HCT116 (cell line): ENCODE data around the gene SMS. TPM values are rescaled to one million over a fixed set of nuclear protein-coding genes. Genes with fewer than 3 reads are reported as not detected.
"Not testable (repeated sequence)": the region's sequence is repeated elsewhere in the genome, so short reads cannot be mapped to it uniquely, and the experiment has no call there.

Source experiments
- ATAC-seq: fragments of 200-7000 bp; cut with Tn5 transposase; 2 replicates; pipeline ENCODE4 v1.9.1; 2020; ENCODE audit warnings: mild to moderate bottlenecking, moderate library complexity
- BruUV-seq: library from RNA; stranded (reverse); fragments of 400-500 nt; replicated peaks from 2 replicates; lab custom pipeline; 2021; lab: Mats Ljungman, UMichigan
- CTCF ChIA-PET: fragments of 300-600 bp; sonication (Branson Sonifier 250); formaldehyde crosslinking; loops from one replicate; lab custom pipeline; 2021; ENCODE audit warnings: antibody characterized with exemption; lab: Charles Lee
- POLR2A ChIA-PET: fragments of 300-600, 350-600 bp; sonication (Branson Sonifier 250); formaldehyde crosslinking; loops from one replicate; lab custom pipeline; 2021; ENCODE audit warnings: antibody characterized with exemption; lab: Charles Lee
- RAD21 ChIA-PET, 2 experiments: fragments of 300-600 bp; sonication (Branson Sonifier 250); formaldehyde crosslinking; loops; one replicate each; lab custom pipeline; 2023; ENCODE audit warnings: low total read pairs in 2 of 2; ENCODE audit not compliant: uncharacterized antibody in 2 of 2, unreplicated experiment in 2 of 2, low non-redundant PET in 1 of 2; lab: Charles Lee
- DNase-seq: peaks from one replicate; pipeline ENCODE4 v3.0.0-alpha.2; 2010; ENCODE audit warnings: low read depth, low spot score
- H2AFZ ChIP-seq: fragments of 200-600 bp; shearing (Covaris generic), sonication (generic); 2 replicates; pipeline ENCODE4 v1.6.1; 2017; ENCODE audit warnings: low read depth, mixed run types, mixed read lengths, antibody characterized with exemption, low read length; ENCODE audit not compliant: poor library complexity, severe bottlenecking
- H3K27ac ChIP-seq: 2 replicates; pipeline ENCODE4 v1.5.1; 2012; ENCODE audit warnings: low read depth, low read length
- H3K27me3 ChIP-seq: fragments of 200-600 bp; sonication (generic); 2 replicates; pipeline ENCODE4 v1.6.1; 2016; ENCODE audit warnings: mixed run types, low read length, mixed read lengths; ENCODE audit not compliant: insufficient read depth
- H3K36me3 ChIP-seq, 2 experiments: fragments of 200-500 bp in 1 of 2; fragments of 200-600 bp in 1 of 2; sonication (Bioruptor generic) in 1 of 2; sonication (generic) in 1 of 2; 2 replicates each; pipeline versions ENCODE4 v1.5.1 to v1.6.1; 2014 to 2016; ENCODE audit warnings: low read length in 2 of 2, inconsistent platforms in 1 of 2, mixed read lengths in 1 of 2, mixed run types in 1 of 2; ENCODE audit not compliant: insufficient read depth in 2 of 2, control insufficient read depth in 1 of 2
- H3K4me1 ChIP-seq, 2 experiments: fragments of 200-600 bp in 1 of 2; sonication (generic) in 1 of 2; 2 replicates each; pipeline versions ENCODE4 v1.5.1 to v1.6.1; 2012 to 2017; ENCODE audit warnings: low read length in 2 of 2, inconsistent platforms in 1 of 2, mild to moderate bottlenecking in 1 of 2, mixed read lengths in 1 of 2, mixed run types in 1 of 2, moderate library complexity in 1 of 2; ENCODE audit not compliant: insufficient read depth in 2 of 2, control insufficient read depth in 1 of 2
- H3K4me2 ChIP-seq: fragments of 200-600 bp; sonication (generic); 2 replicates; pipeline ENCODE4 v1.6.1; 2017; ENCODE audit warnings: mixed run types, low read length, mixed read lengths
- H3K4me3 ChIP-seq, 2 experiments: fragments of 200-600 bp in 1 of 2; sonication (generic) in 1 of 2; replicated peaks in 1 of 2; 2 replicates each; pipeline ENCODE4 v1.5.1; 2011 to 2016; ENCODE audit warnings: low read length in 2 of 2, control low read depth in 1 of 2, low read depth in 1 of 2, mild to moderate bottlenecking in 1 of 2, mixed read lengths in 1 of 2, mixed run types in 1 of 2
- H3K79me2 ChIP-seq: fragments of 200-600 bp; sonication (generic); 2 replicates; pipeline ENCODE4 v1.6.1; 2017; ENCODE audit warnings: mild to moderate bottlenecking, mixed run types, low read length, moderate library complexity, mixed read lengths; ENCODE audit not compliant: insufficient read depth
- H3K9ac ChIP-seq: fragments of 200-600 bp; sonication (generic); 2 replicates; pipeline ENCODE4 v1.6.1; 2016; ENCODE audit warnings: low read length, mixed read lengths
- H3K9me2 ChIP-seq: fragments of 200-600 bp; sonication (generic), shearing (Covaris generic); 2 replicates; pipeline ENCODE4 v1.6.1; 2017; ENCODE audit warnings: mixed run types, mild to moderate bottlenecking, moderate library complexity; ENCODE audit not compliant: insufficient read depth
- H3K9me3 ChIP-seq, 2 experiments: fragments of 200-500 bp in 1 of 2; fragments of 200-600 bp in 1 of 2; sonication (Bioruptor generic) in 1 of 2; sonication (generic) in 1 of 2; 2 replicates each; pipeline ENCODE4 v1.6.1; 2014 to 2017; ENCODE audit warnings: low read length in 2 of 2, mixed read lengths in 2 of 2, inconsistent platforms in 1 of 2, low read depth in 1 of 2, mild to moderate bottlenecking in 1 of 2, mixed run types in 1 of 2, moderate library complexity in 1 of 2; ENCODE audit not compliant: control insufficient read depth in 1 of 2, insufficient read depth in 1 of 2
- H4K20me1 ChIP-seq: fragments of 200-600 bp; sonication (generic), shearing (Covaris generic); 2 replicates; pipeline ENCODE4 v1.6.1; 2017; ENCODE audit warnings: mixed run types, mild to moderate bottlenecking, moderate library complexity; ENCODE audit not compliant: insufficient read depth
- CBX3 ChIP-seq: IDR thresholded peaks from 2 replicates; pipeline ENCODE4 v1.6.1; 2012; ENCODE audit warnings: low read depth
- CEBPB ChIP-seq: IDR thresholded peaks from 2 replicates; pipeline ENCODE4 v1.6.1; 2012; ENCODE audit warnings: low read depth
- EGR1 ChIP-seq: IDR thresholded peaks from 2 replicates; pipeline ENCODE4 v1.6.1; 2012; ENCODE audit warnings: low read depth
- ELF1 ChIP-seq: IDR thresholded peaks from 2 replicates; pipeline ENCODE4 v1.6.1; 2012; ENCODE audit warnings: low read depth, borderline replicate concordance
- EZH2 ChIP-seq: fragments of 200-600 bp; sonication (generic); IDR thresholded peaks from 2 replicates; pipeline ENCODE4 v1.6.1; 2017; ENCODE audit warnings: antibody characterized with exemption, mixed run types
- EZH2phosphoT487 ChIP-seq: fragments of 200-600 bp; IDR thresholded peaks from 2 replicates; pipeline ENCODE4 v1.6.1; 2018; ENCODE audit warnings: antibody characterized with exemption, borderline replicate concordance
- FOSL1 ChIP-seq: IDR thresholded peaks from 2 replicates; pipeline ENCODE4 v1.6.1; 2012; ENCODE audit warnings: low read depth
- MAX ChIP-seq: IDR thresholded peaks from 2 replicates; pipeline ENCODE4 v1.6.1; 2012
- ZBTB33 ChIP-seq: IDR thresholded peaks from 2 replicates; pipeline ENCODE4 v1.6.1; 2011; ENCODE audit warnings: mild to moderate bottlenecking, low read length, moderate library complexity; ENCODE audit not compliant: insufficient replicate concordance; ENCODE audit errors: extremely low read depth
- ZNF274 ChIP-seq: fragments of 200-500 bp; sonication (Bioruptor generic); IDR thresholded peaks from 2 replicates; pipeline ENCODE4 v1.6.1; 2014; ENCODE audit warnings: mild to moderate bottlenecking, low read depth, low read length, inconsistent platforms
- intact Hi-C: fragments of 100-400 bp; cut with micrococcal nuclease; formaldehyde crosslinking; loops from 2 replicates; pipeline ENCODE4 v1.10.0; 2022
- total RNA-seq: library from RNA; stranded (reverse); gene quantifications from one replicate; pipeline ENCODE4 v1.2.1, GENCODE V29; 2021; ENCODE audit not compliant: unreplicated experiment

Gene SMS
- total RNA-seq, 1 experiment from 2014 or later = 164 TPM

- BruUV-seq = no TSS peak
- Histone ChIP-seq H3K4me2 (no peak overlapping the region), H3K9me2 (no peaks in the 10 kb centered on the region), H3K4me1 (no peaks in the 10 kb centered on the region), H4K20me1 (peaks cover 10% of the 10 kb centered on the region; the same call in 1 of the 2 replicates), H2AFZ (no peak overlapping the region), H3K4me3 (no peak overlapping the region), H3K27ac (no peak overlapping the region), H3K79me2 (peaks cover 98% of the 10 kb centered on the region), H3K27me3 (no peaks in the 10 kb centered on the region), H3K36me3 (no peaks in the 10 kb centered on the region), H3K9ac (no peak overlapping the region), H3K9me3 (no peaks in the 10 kb centered on the region)
- DNase-seq (no peak), ATAC-seq (no peak)
- TF ChIP-seq ELF1 (no peak), CEBPB (no peak), ZNF274 (no peak), ZBTB33 (no peak), FOSL1 (no peak), EZH2phosphoT487 (no peak), EZH2 (no peak), MAX (no peak), EGR1 (no peak), CBX3 (no peak)
- RAD21 ChIA-PET = no interaction called here
- intact Hi-C loops = no loop called here
- POLR2A ChIA-PET = no interaction called here
- CTCF ChIA-PET = no interaction called here
Observed at GRCh38 chrX:21952624-21953023, 12.1 kb downstream of the SMS start.

GRCh38 chrX:21953195-21953830 is 12.8 kb downstream of the SMS start:
- intact Hi-C loops, CTCF ChIA-PET: not testable (repeated sequence)

More at GRCh38 chrX:21953195-21953830, 12.8 kb downstream of the SMS start:
- H3K9ac ChIP-seq, ATAC-seq, H2AFZ ChIP-seq, BruUV-seq, H3K27me3 ChIP-seq, DNase-seq, POLR2A ChIA-PET, H3K9me3 ChIP-seq, H3K4me1 ChIP-seq, H3K36me3 ChIP-seq, H3K27ac ChIP-seq, H3K4me3 ChIP-seq, H3K4me2 ChIP-seq, RAD21 ChIA-PET, H3K9me2 ChIP-seq: not testable (repeated sequence)
- H4K20me1 ChIP-seq = peaks cover 13% of the 10 kb centered on the region; the same call in 1 of the 2 replicates
- H3K79me2 ChIP-seq = peaks cover 98% of the 10 kb centered on the region
